Left lung (tissue), 14 donors: Measurements from ENCODE around the gene SOD2. TPM values are rescaled to one million over a fixed set of nuclear protein-coding genes. Genes with fewer than 3 reads are reported as not detected.
A peak's percentile ranks its signal among the peaks of the same experiment; 100 is the strongest.
"Not testable (repeated sequence)": the region's sequence is repeated elsewhere in the genome, so short reads cannot be mapped to it uniquely, and the experiment has no call there.

ENCODE experiments used
- ATAC-seq: fragments of 200-7000 bp; cut with Tn5 transposase; one replicate; pipeline ENCODE4 v1.9.1; 2020; ENCODE audit warnings: moderate library complexity
- DNase-seq, 4 donors: peaks; one replicate each; pipeline ENCODE4 v3.0.0-alpha.2; 2013 to 2020
- H3K27ac ChIP-seq, 2 donors: fragments of 200-600 bp; sonication (generic) in 1 of 2; one replicate each; pipeline versions ENCODE4 v1.5.0 to v1.8.0; 2020 to 2021
- H3K27me3 ChIP-seq, 2 donors: fragments of 200-600 bp; sonication (generic) in 1 of 2; one replicate each; pipeline versions ENCODE4 v1.5.0 to v1.8.0; 2020 to 2021
- H3K36me3 ChIP-seq, 2 donors: fragments of 200-600 bp; sonication (generic) in 1 of 2; one replicate each; pipeline versions ENCODE4 v1.5.0 to v1.8.0; 2020 to 2021
- H3K4me1 ChIP-seq, 2 donors: fragments of 200-600 bp; one replicate each; pipeline ENCODE4 v1.8.0; 2021
- H3K4me3 ChIP-seq, 2 donors: fragments of 200-600 bp; sonication (generic) in 1 of 2; one replicate each; pipeline versions ENCODE4 v1.5.0 to v1.8.0; 2020 to 2021; ENCODE audit warnings: mild to moderate bottlenecking in 1 of 2
- H3K9me3 ChIP-seq, 2 donors: fragments of 200-600 bp; sonication (generic) in 1 of 2; one replicate each; pipeline versions ENCODE4 v1.5.0 to v1.8.0; 2020 to 2021
- CTCF ChIP-seq, 2 donors: fragments of 200-600 bp; sonication (generic) in 1 of 2; IDR thresholded peaks; one replicate each; pipeline versions ENCODE4 v1.5.0 to v1.8.0; 2021; ENCODE audit warnings: antibody characterized with exemption in 2 of 2
- intact Hi-C, 2 donors: fragments of 100-400 bp; cut with DNase I; formaldehyde crosslinking; loops; one replicate each; pipeline versions ENCODE4 v1.11.2 to v1.14.2; 2022
- long read RNA-seq, 12 donors: library from polyadenylated mRNA in 2 of 12; unstranded in 2 of 12; transcript quantifications; one replicate each; pipeline ENCODE4 v2.0.0 and lab custom pipeline, GENCODE V29; 2019 to 2026
- polyA plus RNA-seq, 6 donors: library from polyadenylated mRNA; unstranded; fragments of 120-200 nt; gene quantifications; one replicate each; pipeline ENCODE4 v1.2.1, GENCODE V29; 2013; ENCODE audit not compliant: insufficient read length in 6 of 6
- total RNA-seq, 2 donors: library from RNA; stranded (reverse); fragmentation: NEBNext Ultra II Directional; extraction: Animal tissue kit (Norgen Biotek cat#: 25700); gene quantifications; one replicate each; pipeline ENCODE4 v1.2.1, GENCODE V29; 2021
- donor health status: DM: no; HTN: yes; CAD: no.
- donor health status: DM: no; HTN: no; CAD: no.

SOD2 gene
- total RNA-seq (100 to 1,000 TPM; 179 to 879 TPM), polyA plus RNA-seq (10 to 100 TPM; 83.7 to 91.9 (median 88.2) TPM)
- long read RNA-seq, donor 1, full-length matches to known transcripts, result 40 of 55 reads
- long read RNA-seq, donor 1, partial matches to known transcripts, result 15 of 55 reads
- long read RNA-seq, donor 1, other reads (novel, unspliced or antisense), result 0 of 55 reads
- long read RNA-seq, donor 2, full-length matches to known transcripts, result 23 of 23 reads
- long read RNA-seq, donor 2, partial matches to known transcripts, result 0 of 23 reads
- long read RNA-seq, donor 2, other reads (novel, unspliced or antisense), result 0 of 23 reads
- long read RNA-seq, donor 3, full-length matches to known transcripts, result 14 of 14 reads
- long read RNA-seq, donor 3, partial matches to known transcripts, result 0 of 14 reads
- long read RNA-seq, donor 3, other reads (novel, unspliced or antisense), result 0 of 14 reads
- long read RNA-seq, donor 4, full-length matches to known transcripts, result 34 of 38 reads
- long read RNA-seq, donor 4, partial matches to known transcripts, result 0 of 38 reads
- long read RNA-seq, donor 4, other reads (novel, unspliced or antisense), result 4 of 38 reads
- long read RNA-seq, donor 5, full-length matches to known transcripts, result 24 of 33 reads
- long read RNA-seq, donor 5, partial matches to known transcripts, result 9 of 33 reads
- long read RNA-seq, donor 5, other reads (novel, unspliced or antisense), result 0 of 33 reads
- long read RNA-seq, donor 6, full-length matches to known transcripts, result 24 of 32 reads
- long read RNA-seq, donor 6, partial matches to known transcripts, result 8 of 32 reads
- long read RNA-seq, donor 6, other reads (novel, unspliced or antisense), result 0 of 32 reads
- long read RNA-seq, donor 7, full-length matches to known transcripts, result 8 of 8 reads
- long read RNA-seq, donor 7, partial matches to known transcripts, result 0 of 8 reads
- long read RNA-seq, donor 7, other reads (novel, unspliced or antisense), result 0 of 8 reads
- long read RNA-seq, donor 8, full-length matches to known transcripts, result 25 of 25 reads
- long read RNA-seq, donor 8, partial matches to known transcripts, result 0 of 25 reads
- long read RNA-seq, donor 8, other reads (novel, unspliced or antisense), result 0 of 25 reads
- long read RNA-seq, donor 9, result 0 reads
- long read RNA-seq, donor 10, full-length matches to known transcripts, result 524 of 549 reads
- long read RNA-seq, donor 10, partial matches to known transcripts, result 7 of 549 reads
- long read RNA-seq, donor 10, other reads (novel, unspliced or antisense), result 18 of 549 reads
- long read RNA-seq, donor 11, full-length matches to known transcripts, result 39 of 93 reads
- long read RNA-seq, donor 11, partial matches to known transcripts, result 28 of 93 reads
- long read RNA-seq, donor 11, other reads (novel, unspliced or antisense), result 26 of 93 reads
- long read RNA-seq, donor 12, full-length matches to known transcripts, result 21 of 30 reads
- long read RNA-seq, donor 12, partial matches to known transcripts, result 9 of 30 reads
- long read RNA-seq, donor 12, other reads (novel, unspliced or antisense), result 0 of 30 reads

GRCh38 chr6:159693128-159693893, at the start of gene SOD2:
Gene SOD2, minus strand, starts transcription at chr6:159693241. Its CDS starts 74 bp downstream, at chr6:159693167.
- intact Hi-C loops, result no loop called here

GRCh38 chr6:159742165-159742564, 49.1 kb upstream of the SOD2 start:
- TF ChIP-seq CTCF (IDR thresholded peaks at IDR 0.05), result no peak
- Histone ChIP-seq H3K27ac (no peak overlapping the region), H3K4me1 (peaks cover 0 to 34% of the 10 kb centered on the region in 2 donors), H3K36me3 (peaks cover 13 to 88% of the 10 kb centered on the region in 2 donors), H3K4me3 (no peak overlapping the region), H3K27me3 (no peaks in the 10 kb centered on the region), H3K9me3 (no peaks in the 10 kb centered on the region)
- intact Hi-C loops, result no loop called here
- DNase-seq (no peak), ATAC-seq (no peak)

More at GRCh38 chr6:159693128-159693893, at the start of gene SOD2:
- no peak for TF ChIP-seq CTCF (IDR thresholded peaks at IDR 0.05)
- peak; percentile 85 for ATAC-seq
- peak; percentile 83 to 97 (median 87) for DNase-seq
- Histone ChIP-seq H3K9me3 (no peaks in the 10 kb centered on the region), H3K27ac (peak within 1 kb of the TSS; percentile 98), H3K36me3 (peaks cover 0 to 29% of the 10 kb centered on the region in 2 donors), H3K4me1 (peaks cover 8 to 58% of the 10 kb centered on the region in 2 donors), H3K27me3 (no peaks in the 10 kb centered on the region), H3K4me3 (peak within 1 kb of the TSS; percentile 94 to 97)

- ATAC-seq, result no peak
- no peak for DNase-seq
- Histone ChIP-seq H3K4me1 (peaks cover 0 to 56% of the 10 kb centered on the region in 2 donors), H3K4me3 (no peak overlapping the region), H3K27me3 (no peaks in the 10 kb centered on the region), H3K27ac (peak overlapping the region in 1 of 2 donors; percentile 51), H3K9me3 (no peaks in the 10 kb centered on the region), H3K36me3 (peaks cover 13 to 67% of the 10 kb centered on the region in 2 donors)
- intact Hi-C loops, result no loop called here
- no peak for TF ChIP-seq CTCF (IDR thresholded peaks at IDR 0.05)
Measured at GRCh38 chr6:159739341-159739740, 46.3 kb upstream of the SOD2 start.

GRCh38 chr6:159736908-159737307, 43.9 kb upstream of the SOD2 start:
- Histone ChIP-seq H3K9me3 (no peaks in the 10 kb centered on the region), H3K4me3 (no peak overlapping the region), H3K36me3 (peaks cover 0 to 43% of the 10 kb centered on the region in 2 donors), H3K4me1 (peaks cover 0 to 80% of the 10 kb centered on the region in 2 donors), H3K27ac (no peak overlapping the region), H3K27me3 (no peaks in the 10 kb centered on the region)
- ATAC-seq (no peak), DNase-seq (no peak)
- intact Hi-C loops, result no loop called here
- no peak for TF ChIP-seq CTCF (IDR thresholded peaks at IDR 0.05)

- not testable (repeated sequence) for ATAC-seq
Measured at GRCh38 chr6:159733395-159733794, 40.4 kb upstream of the SOD2 start.

GRCh38 chr6:159732550-159732949, 39.5 kb upstream of the SOD2 start:
- intact Hi-C loops, H3K4me3 ChIP-seq: not testable (repeated sequence)

More at GRCh38 chr6:159733395-159733794, 40.4 kb upstream of the SOD2 start:
- H3K9me3 ChIP-seq, DNase-seq, H3K27me3 ChIP-seq, H3K4me3 ChIP-seq, intact Hi-C loops, H3K27ac ChIP-seq: not testable (repeated sequence)
- Histone ChIP-seq H3K4me1 (peaks cover 5 to 94% of the 10 kb centered on the region in 2 donors), H3K36me3 (peaks cover 0 to 14% of the 10 kb centered on the region in 2 donors)

More at GRCh38 chr6:159732550-159732949, 39.5 kb upstream of the SOD2 start:
- ATAC-seq, H3K27ac ChIP-seq, H3K27me3 ChIP-seq, H3K9me3 ChIP-seq, DNase-seq: not testable (repeated sequence)
- H3K36me3 ChIP-seq, result peaks cover 0 to 10% of the 10 kb centered on the region in 2 donors
- H3K4me1 ChIP-seq, result peaks cover 5 to 85% of the 10 kb centered on the region in 2 donors
